DND-41 (cell line): ENCODE results near the gene NYNRIN.

Experiments
- ATAC-seq: fragments of 200-7000 bp; cut with Tn5 transposase; 3 replicates; pipeline ENCODE4 v1.9.1; 2021; ENCODE audit warnings: low read depth; ENCODE audit not compliant: insufficient read depth
- DNase-seq: peaks from one replicate; pipeline ENCODE4 v3.0.0-alpha.2; 2020
- H2AFZ ChIP-seq: 2 replicates; pipeline ENCODE4 v1.6.0; 2012; ENCODE audit warnings: low read depth, low read length
- H3K27ac ChIP-seq: 2 replicates; pipeline ENCODE4 v1.5.1; 2012; ENCODE audit warnings: low read length, inconsistent platforms
- H3K27me3 ChIP-seq: fragments of 200-600 bp; sonication (generic); 2 replicates; pipeline ENCODE4 v1.6.0; 2012; ENCODE audit warnings: low read length, mild to moderate bottlenecking, inconsistent platforms; ENCODE audit not compliant: insufficient read depth, poor library complexity
- H3K36me3 ChIP-seq: 2 replicates; pipeline ENCODE4 v1.5.1; 2012; ENCODE audit warnings: low read length, inconsistent platforms; ENCODE audit not compliant: insufficient read depth
- H3K4me1 ChIP-seq: 2 replicates; pipeline ENCODE4 v1.5.1; 2012; ENCODE audit warnings: mild to moderate bottlenecking, low read length; ENCODE audit not compliant: insufficient read depth
- H3K4me2 ChIP-seq: 2 replicates; pipeline ENCODE4 v1.6.0; 2012; ENCODE audit warnings: mild to moderate bottlenecking, moderate library complexity, low read length, inconsistent platforms; ENCODE audit not compliant: insufficient read depth
- H3K4me3 ChIP-seq, 2 experiments: fragments of 200-600 bp in 1 of 2; shearing (Covaris generic) in 1 of 2; 2 replicates each; pipeline ENCODE4 v1.5.1; 2012 to 2016; ENCODE audit warnings: inconsistent platforms in 2 of 2, low read length in 2 of 2, mild to moderate bottlenecking in 2 of 2, low read depth in 1 of 2, moderate library complexity in 1 of 2
- H3K79me2 ChIP-seq: 2 replicates; pipeline ENCODE4 v1.6.0; 2012; ENCODE audit warnings: low read length, inconsistent platforms; ENCODE audit not compliant: insufficient read depth
- H3K9ac ChIP-seq: 2 replicates; pipeline ENCODE4 v1.6.0; 2012; ENCODE audit warnings: low read depth, mild to moderate bottlenecking, inconsistent platforms, low read length, moderate library complexity
- H3K9me3 ChIP-seq: 2 replicates; pipeline ENCODE4 v1.5.1; 2012; ENCODE audit warnings: low read length, moderate library complexity, mild to moderate bottlenecking, inconsistent platforms; ENCODE audit not compliant: insufficient read depth, severe bottlenecking
- H4K20me1 ChIP-seq: 2 replicates; pipeline ENCODE4 v1.6.0; 2012; ENCODE audit warnings: low read length; ENCODE audit not compliant: insufficient read depth
- EZH2 ChIP-seq: IDR thresholded peaks from 3 replicates; pipeline ENCODE4 v1.6.1; 2012; ENCODE audit warnings: borderline replicate concordance, low read depth, mild to moderate bottlenecking, moderate library complexity, low read length, inconsistent platforms; ENCODE audit not compliant: severe bottlenecking
- TF ChIP-seq, protein P1 (sequence below): IDR thresholded peaks from 2 replicates; pipeline ENCODE4 v1.5.1; 2012; ENCODE audit warnings: borderline replicate concordance, low read length, moderate library complexity, mild to moderate bottlenecking; ENCODE audit not compliant: poor library complexity, severe bottlenecking; ENCODE audit errors: extremely low read depth

The NYNRIN gene

DNA sequence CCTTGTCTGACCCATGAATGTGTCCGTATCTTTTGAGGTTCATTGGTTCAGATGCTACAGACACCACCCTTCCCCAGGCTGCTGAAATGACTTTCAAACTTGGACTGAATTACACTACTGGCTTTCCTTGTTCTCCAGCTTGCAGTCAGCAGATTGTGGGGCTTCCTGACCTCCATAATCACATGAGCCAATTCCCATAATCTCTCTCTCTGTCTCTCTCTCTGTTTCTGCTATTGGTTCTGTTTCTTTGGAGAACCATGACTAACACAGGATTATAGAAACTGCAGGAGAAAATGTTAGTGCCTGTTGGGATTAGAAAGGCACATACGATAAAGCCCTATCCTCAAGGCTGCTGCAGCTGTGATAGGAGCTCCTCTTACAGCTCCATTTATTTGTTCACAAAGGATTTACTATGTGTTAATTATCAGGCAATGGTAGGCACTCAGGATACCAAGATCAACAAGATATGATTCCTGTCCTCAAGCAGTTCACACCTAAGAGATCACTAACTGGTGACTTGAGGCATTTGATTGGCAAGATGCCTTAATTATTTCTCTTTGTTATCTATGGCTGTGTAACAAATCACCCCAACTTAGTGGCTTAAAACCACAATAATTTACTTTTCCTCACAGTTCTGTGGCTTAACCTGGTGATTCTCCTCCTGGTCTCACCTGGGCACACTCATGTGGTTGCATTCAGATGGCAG, 10.2 kb upstream of the NYNRIN start:
- Histone ChIP-seq H3K27me3 (peaks cover 9% of the 10 kb centered on the region), H3K36me3 (no peaks in the 10 kb centered on the region), H3K4me3 (no peak overlapping the region), H3K4me1 (no peaks in the 10 kb centered on the region), H3K27ac (no peak overlapping the region), H3K9ac (no peak overlapping the region), H3K4me2 (no peak overlapping the region), H4K20me1 (no peaks in the 10 kb centered on the region), H3K9me3 (no peaks in the 10 kb centered on the region), H2AFZ (no peak overlapping the region), H3K79me2 (no peaks in the 10 kb centered on the region)
- no peak for ATAC-seq
- TF ChIP-seq, protein P1, sequence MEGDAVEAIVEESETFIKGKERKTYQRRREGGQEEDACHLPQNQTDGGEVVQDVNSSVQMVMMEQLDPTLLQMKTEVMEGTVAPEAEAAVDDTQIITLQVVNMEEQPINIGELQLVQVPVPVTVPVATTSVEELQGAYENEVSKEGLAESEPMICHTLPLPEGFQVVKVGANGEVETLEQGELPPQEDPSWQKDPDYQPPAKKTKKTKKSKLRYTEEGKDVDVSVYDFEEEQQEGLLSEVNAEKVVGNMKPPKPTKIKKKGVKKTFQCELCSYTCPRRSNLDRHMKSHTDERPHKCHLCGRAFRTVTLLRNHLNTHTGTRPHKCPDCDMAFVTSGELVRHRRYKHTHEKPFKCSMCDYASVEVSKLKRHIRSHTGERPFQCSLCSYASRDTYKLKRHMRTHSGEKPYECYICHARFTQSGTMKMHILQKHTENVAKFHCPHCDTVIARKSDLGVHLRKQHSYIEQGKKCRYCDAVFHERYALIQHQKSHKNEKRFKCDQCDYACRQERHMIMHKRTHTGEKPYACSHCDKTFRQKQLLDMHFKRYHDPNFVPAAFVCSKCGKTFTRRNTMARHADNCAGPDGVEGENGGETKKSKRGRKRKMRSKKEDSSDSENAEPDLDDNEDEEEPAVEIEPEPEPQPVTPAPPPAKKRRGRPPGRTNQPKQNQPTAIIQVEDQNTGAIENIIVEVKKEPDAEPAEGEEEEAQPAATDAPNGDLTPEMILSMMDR = no peak
- TF ChIP-seq EZH2 = no peak
- DNase-seq = no peak

DNA sequence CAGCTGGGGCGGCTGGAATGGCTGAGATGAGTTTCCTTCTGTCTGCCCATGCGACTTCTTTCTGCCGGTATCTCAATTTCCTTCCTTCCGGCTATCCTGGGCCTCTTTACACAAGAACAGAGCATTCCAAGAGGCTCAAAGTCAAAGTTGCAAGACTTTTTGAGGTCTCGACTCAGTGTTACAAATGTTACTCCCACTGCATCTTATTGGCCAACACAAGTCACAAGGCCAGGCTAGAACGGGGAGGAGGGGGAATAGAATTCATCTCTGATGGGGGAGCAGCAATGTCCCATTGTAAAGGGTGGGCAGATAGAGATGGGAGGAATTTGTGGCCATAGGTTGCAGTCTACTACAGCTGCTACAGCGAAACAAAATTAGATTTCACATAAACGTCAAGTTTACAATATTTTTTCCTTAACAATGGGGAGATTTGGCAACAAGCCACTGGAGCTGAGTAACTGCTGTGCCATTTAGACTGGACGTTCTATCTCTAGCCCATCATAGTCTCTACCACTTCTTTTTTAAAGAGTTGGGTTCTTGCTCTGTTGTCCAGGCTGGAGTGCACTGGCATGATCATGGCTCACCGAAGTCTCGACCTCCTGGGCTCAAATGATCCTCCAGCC, 9.5 kb upstream of the NYNRIN start:
- TF ChIP-seq EZH2 = no peak
- TF ChIP-seq, protein P1 = no peak
- DNase-seq (no peak), ATAC-seq (no peak)
- H2AFZ ChIP-seq = no peak overlapping the region
- H3K79me2 ChIP-seq = no peaks in the 10 kb centered on the region
- H3K4me1 ChIP-seq = no peaks in the 10 kb centered on the region
- no peaks in the 10 kb centered on the region for H3K9me3 ChIP-seq
- no peak overlapping the region for H3K4me3 ChIP-seq
- H4K20me1 ChIP-seq = no peaks in the 10 kb centered on the region
- peaks cover 13% of the 10 kb centered on the region for H3K27me3 ChIP-seq
- no peak overlapping the region for H3K27ac ChIP-seq
- no peak overlapping the region for H3K9ac ChIP-seq
- no peak overlapping the region for H3K4me2 ChIP-seq
- H3K36me3 ChIP-seq = no peaks in the 10 kb centered on the region

DNA sequence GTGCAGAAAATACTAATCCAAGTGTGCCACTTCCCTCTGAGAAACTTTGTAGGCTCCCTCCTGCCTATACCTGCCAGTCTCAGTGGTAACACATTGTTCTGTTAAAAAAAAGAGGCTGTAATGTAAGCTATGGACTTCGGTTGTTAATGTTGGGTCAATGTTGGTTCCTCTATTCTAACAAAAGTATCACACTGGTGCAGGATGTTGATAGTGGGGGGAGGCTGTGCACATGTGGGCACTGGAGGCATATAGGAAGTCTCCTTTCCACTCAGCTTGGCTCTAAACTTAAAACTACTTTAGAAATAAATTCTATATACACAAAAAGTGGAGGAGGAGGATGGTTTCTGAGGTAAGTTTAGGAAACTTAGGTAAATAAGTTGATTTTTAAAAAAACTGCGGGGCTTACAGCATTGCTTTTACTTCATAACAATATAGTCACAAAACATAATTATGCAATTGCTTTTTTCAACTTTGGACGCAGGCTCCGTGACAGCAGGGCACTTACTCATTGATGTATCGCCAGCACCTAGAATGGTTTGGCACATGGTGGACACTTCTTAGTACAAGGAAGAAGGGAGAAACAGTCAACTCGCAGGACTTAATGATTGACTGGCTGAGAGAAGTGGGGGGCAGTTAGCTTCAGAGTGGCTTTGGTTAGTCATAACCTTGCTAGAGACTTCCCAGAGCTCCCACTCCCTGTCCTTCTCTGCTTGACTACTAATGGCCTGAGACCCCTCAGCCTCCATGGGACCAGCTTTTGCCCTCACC, 7.9 kb upstream of the NYNRIN start:
- H3K4me2 ChIP-seq = no peak overlapping the region
- H2AFZ ChIP-seq = no peak overlapping the region
- no peak overlapping the region for H3K27ac ChIP-seq
- H3K79me2 ChIP-seq = no peaks in the 10 kb centered on the region
- no peak overlapping the region for H3K4me3 ChIP-seq
- peaks cover 18% of the 10 kb centered on the region for H3K27me3 ChIP-seq
- H3K36me3 ChIP-seq = no peaks in the 10 kb centered on the region
- DNase-seq = no peak
- no peaks in the 10 kb centered on the region for H3K4me1 ChIP-seq
- H3K9me3 ChIP-seq = no peaks in the 10 kb centered on the region
- ATAC-seq = no peak
- no peaks in the 10 kb centered on the region for H4K20me1 ChIP-seq
- no peak overlapping the region for H3K9ac ChIP-seq
- no peak for TF ChIP-seq EZH2
- TF ChIP-seq, protein P1 = no peak
